ENCODE data around the gene ATP9A. TPM values are rescaled to one million over a fixed set of nuclear protein-coding genes. Genes with fewer than 3 reads are reported as not detected.
A peak's percentile ranks its signal among the peaks of the same experiment; 100 is the strongest.

Gene ATP9A
- total RNA-seq, 4 donors from 2014 or later: 36.1 to 47.4 (median 38.1) TPM

DNA sequence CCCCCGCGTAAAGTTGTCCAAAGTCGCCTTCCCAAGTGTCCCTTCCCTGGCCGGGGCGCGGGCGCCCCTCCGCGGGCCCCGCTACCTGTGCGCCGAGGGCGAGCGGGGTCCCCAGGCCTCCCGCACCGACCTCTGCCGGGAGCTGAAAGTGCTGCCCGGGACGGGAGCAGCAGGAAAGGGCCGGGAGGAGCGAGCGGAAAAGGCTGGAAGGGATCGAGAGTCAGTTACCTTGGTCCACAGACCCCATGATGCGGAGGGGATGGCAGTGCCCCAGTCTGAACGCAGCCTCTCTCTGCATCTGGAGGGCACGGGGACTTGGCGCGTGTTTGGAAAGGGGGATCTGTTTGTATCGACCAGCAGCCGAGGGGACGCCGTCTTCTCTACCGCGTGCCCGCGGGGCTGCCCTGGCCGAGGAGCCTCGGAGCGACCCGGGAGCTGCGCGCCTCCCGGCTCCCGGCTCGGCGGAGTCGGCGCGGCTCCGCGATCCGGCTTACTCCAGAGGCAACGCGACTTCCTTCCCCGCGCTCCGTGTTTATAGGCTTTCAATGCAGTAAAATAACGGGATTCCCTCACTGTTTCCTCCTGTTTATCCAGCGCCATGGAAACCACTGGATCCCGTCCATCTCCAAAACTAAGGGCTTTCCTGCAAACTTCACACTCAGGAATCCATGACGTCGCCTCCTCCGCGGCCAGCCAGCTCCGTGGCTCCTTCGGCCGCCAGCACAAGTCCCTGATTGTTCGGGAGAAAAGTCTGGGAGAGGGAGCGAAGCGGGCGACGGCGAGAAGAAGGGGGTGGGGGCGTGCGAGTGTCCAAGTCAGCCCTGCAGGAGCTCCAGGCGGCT lies 205.6 kb downstream of the ATP9A start:
- 0 to 1% methylated on average over 55 to 59 of the region's 76 CpGs for WGBS, 2 donors
- peaks cover 0 to 55% (median 36%) of the 10 kb centered on the region in 4 donors for H3K4me1 ChIP-seq
- TF ChIP-seq, protein P1, sequence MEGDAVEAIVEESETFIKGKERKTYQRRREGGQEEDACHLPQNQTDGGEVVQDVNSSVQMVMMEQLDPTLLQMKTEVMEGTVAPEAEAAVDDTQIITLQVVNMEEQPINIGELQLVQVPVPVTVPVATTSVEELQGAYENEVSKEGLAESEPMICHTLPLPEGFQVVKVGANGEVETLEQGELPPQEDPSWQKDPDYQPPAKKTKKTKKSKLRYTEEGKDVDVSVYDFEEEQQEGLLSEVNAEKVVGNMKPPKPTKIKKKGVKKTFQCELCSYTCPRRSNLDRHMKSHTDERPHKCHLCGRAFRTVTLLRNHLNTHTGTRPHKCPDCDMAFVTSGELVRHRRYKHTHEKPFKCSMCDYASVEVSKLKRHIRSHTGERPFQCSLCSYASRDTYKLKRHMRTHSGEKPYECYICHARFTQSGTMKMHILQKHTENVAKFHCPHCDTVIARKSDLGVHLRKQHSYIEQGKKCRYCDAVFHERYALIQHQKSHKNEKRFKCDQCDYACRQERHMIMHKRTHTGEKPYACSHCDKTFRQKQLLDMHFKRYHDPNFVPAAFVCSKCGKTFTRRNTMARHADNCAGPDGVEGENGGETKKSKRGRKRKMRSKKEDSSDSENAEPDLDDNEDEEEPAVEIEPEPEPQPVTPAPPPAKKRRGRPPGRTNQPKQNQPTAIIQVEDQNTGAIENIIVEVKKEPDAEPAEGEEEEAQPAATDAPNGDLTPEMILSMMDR (IDR thresholded peaks at IDR 0.05): peak in 4 of 5 experiments; percentile 13 to 32 (median 18)
- peak; percentile 26 to 67 for TF ChIP-seq POLR2A (IDR thresholded peaks at IDR 0.05)
- TF ChIP-seq EP300 (IDR thresholded peaks at IDR 0.05): peak; percentile 78 to 96

DNA sequence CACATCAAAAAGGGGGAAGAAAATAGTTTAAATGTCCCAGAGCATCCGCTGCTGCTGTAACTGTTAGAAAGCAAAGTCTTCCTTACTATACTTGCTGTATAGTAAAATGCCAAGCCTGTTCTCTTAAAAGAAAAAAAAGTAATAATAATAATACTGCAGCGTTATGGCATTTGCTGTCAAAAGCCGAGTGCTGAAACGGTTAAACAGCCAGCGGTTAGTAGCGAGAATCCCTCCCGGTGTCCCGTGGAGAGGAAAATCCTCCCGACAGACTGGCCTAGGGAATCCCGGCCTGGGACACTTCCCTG lies 206.2 kb downstream of the ATP9A start:
- no peak for DNase-seq (ENCODE audit: low spot score in 2 of 2)
- no peaks in the 10 kb centered on the region for H3K27me3 ChIP-seq
- H3K9me3 ChIP-seq: no peaks in the 10 kb centered on the region
- peaks cover 0 to 55% (median 36%) of the 10 kb centered on the region in 4 donors for H3K4me1 ChIP-seq
- H3K4me3 ChIP-seq: peak overlapping the region; percentile 46 to 66 (median 53)
- H3K27ac ChIP-seq: peak overlapping the region; percentile 86 to 97 (median 95)
- whole genome bisulfite sequencing, 2 donors: 1% methylated on average over 10 of the region's 10 CpGs
- H3K36me3 ChIP-seq: no peaks in the 10 kb centered on the region
- TF ChIP-seq, protein P1 (IDR thresholded peaks at IDR 0.05): no peak
- TF ChIP-seq EP300 (IDR thresholded peaks at IDR 0.05) (no peak), POLR2A (IDR thresholded peaks at IDR 0.05) (no peak)

More for the DNA sequence above, 205.6 kb downstream of the ATP9A start:
- Histone ChIP-seq H3K36me3 (no peaks in the 10 kb centered on the region), H3K9me3 (no peaks in the 10 kb centered on the region), H3K27ac (peak overlapping the region; percentile 86 to 97 (median 95)), H3K4me3 (peak overlapping the region; percentile 46 to 66 (median 53)), H3K27me3 (no peaks in the 10 kb centered on the region)
- DNase-seq (ENCODE audit: low spot score in 2 of 2): peak; percentile 78 to 88

DNA sequence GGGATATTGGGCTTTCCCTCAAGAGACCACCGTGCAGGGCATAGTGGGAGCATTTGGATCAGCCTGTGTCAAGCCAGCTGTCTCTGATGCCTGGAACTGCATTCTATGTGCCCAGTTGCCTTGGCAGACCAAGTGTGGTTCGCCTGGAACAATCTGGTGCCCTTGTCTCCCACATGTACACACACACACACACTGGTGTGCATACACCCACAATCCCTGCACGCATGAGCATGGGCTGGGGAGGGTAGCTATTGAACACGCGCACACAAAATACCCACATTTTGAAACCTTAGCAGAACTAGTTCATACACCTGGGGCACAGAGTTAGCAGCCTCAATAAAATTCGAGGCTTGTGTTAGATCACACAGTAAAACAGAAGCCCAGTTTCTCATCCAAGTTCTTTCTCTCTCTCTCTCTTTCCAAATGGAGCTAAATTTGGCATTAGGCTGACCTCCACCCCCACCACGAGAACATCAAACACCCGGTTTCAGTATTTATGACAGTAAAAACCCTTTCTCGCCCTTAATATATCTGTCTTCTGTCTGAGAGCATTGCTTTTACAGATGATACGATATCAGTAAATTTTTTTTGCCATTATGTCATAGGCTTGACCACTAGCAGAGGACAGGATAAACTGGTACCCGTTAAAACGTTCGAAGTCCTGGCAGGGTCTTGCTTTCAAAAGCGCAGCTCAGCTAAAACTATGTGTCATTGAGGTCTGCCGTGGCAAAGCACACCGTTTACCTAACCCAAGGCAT lies 207.5 kb downstream of the ATP9A start:
- TF ChIP-seq, protein P1 (IDR thresholded peaks at IDR 0.05): no peak
- no peak for TF ChIP-seq POLR2A (IDR thresholded peaks at IDR 0.05)
- peak in 1 of 2 donors; percentile 22 for TF ChIP-seq EP300 (IDR thresholded peaks at IDR 0.05)
- DNase-seq (ENCODE audit: low spot score in 2 of 2): no peak
- H3K4me3 ChIP-seq: peak overlapping the region; percentile 46 to 66 (median 53)
- no peaks in the 10 kb centered on the region for H3K27me3 ChIP-seq
- H3K9me3 ChIP-seq: no peaks in the 10 kb centered on the region
- H3K36me3 ChIP-seq: no peaks in the 10 kb centered on the region
- 13% methylated on average over 16 of the region's 16 CpGs for WGBS, 2 donors
- peaks cover 0 to 48% (median 33%) of the 10 kb centered on the region in 4 donors for H3K4me1 ChIP-seq
- peak overlapping the region; percentile 44 to 97 (median 95) for H3K27ac ChIP-seq

DNA sequence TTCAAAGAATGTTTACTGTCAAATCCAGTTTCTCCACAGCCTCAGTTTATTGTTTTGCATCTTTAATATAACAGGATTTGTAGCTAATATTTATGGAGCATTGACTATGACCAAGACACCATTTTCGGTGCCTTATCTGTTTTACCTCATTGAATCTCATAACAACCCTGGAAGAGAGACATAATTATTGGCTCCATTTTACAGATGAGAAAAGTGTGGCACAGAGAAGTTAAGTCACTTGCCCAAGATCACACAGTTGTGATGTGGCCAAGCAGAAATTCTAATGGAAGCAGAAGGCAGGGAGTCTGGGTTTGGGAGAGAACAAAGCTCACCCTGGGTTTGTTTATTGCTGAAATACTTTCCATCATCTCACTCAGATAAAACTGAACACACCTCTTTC lies 208.1 kb downstream of the ATP9A start:
- no peaks in the 10 kb centered on the region for H3K27me3 ChIP-seq
- no peak overlapping the region for H3K4me3 ChIP-seq
- H3K9me3 ChIP-seq: no peaks in the 10 kb centered on the region
- H3K36me3 ChIP-seq: no peaks in the 10 kb centered on the region
- no peak for TF ChIP-seq EP300 (IDR thresholded peaks at IDR 0.05)
- no peak for TF ChIP-seq POLR2A (IDR thresholded peaks at IDR 0.05)
- TF ChIP-seq, protein P1 (IDR thresholded peaks at IDR 0.05): no peak
- peaks cover 0 to 42% (median 31%) of the 10 kb centered on the region in 4 donors for H3K4me1 ChIP-seq
- peak overlapping the region in 1 of 4 donors; percentile 97 for H3K27ac ChIP-seq
- no peak for DNase-seq (ENCODE audit: low spot score in 2 of 2)
- WGBS, 2 donors: 71 to 83% methylated on average over 1 of the region's 1 CpG

Measured in tibial nerve (tissue), 4 donors.